SKM-1 (cell line): ENCODE data around the gene FERMT3.

Experiments
- DNase-seq: peaks from one replicate; lab custom pipeline; 2025; ENCODE audit not compliant: unreplicated experiment; lab: John Stamatoyannopoulos, UW

Gene FERMT3

GRCh38 chr11:64262271-64263002, 55.9 kb downstream of the FERMT3 start:
- DNase-seq = no peak

GRCh38 chr11:64263021-64263946, 56.8 kb downstream of the FERMT3 start:
- DNase-seq = no peak

DNA sequence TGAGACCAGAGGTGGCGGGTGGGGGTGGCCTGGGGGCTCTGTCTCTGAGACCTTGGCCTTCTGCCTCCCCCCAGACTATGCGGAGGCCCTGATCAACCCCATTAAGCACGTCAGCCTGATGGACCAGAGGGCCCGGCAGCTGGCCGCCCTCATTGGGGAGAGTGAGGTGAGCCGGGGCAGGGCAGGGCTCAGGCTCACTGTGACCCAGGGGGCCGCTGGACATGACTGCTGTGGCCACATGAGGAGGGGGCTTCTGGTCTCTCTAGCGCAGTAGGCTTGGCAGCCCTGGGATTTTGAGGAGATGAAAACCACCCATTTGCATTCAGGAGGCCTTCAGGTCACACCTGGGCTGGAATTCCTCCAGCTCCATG, 57.4 kb downstream of the FERMT3 start:
- DNase-seq = no peak

DNA sequence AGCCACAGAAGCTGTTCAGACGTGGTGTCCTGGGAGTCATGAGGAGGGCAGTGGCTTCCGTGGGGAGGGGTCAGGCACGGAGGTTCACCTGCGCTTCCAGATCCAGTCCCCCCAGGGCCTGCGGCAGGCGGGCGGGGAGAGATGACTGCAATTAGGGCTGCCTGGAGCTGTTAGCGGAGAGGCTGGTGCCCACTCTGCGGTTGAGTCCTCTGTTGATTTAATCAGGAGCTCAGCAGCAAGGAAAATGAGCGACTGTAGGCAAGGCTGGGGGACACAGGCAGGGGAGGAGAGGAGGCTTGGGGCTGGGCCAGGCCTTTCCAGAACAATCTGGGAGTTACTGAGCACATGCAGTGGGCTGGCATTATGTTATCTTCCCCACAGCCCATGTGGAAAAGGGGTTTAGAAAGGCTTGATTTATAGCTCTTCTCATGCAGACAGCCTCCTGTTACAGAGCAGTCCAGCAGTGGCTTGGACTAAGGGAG, 57.9 kb downstream of the FERMT3 start:
- no peak for DNase-seq

- DNase-seq = no peak
Observed at GRCh38 chr11:64265176-64266160, 58.9 kb downstream of the FERMT3 start.

GRCh38 chr11:64266339-64266738, 59.8 kb downstream of the FERMT3 start:
- no peak for DNase-seq

- no peak for DNase-seq
Observed at GRCh38 chr11:64267207-64267945, 60.9 kb downstream of the FERMT3 start.

GRCh38 chr11:64268025-64268892, 61.7 kb downstream of the FERMT3 start:
- DNase-seq = no peak

- no peak for DNase-seq
Observed at GRCh38 chr11:64268893-64269539, 62.5 kb downstream of the FERMT3 start.

DNA sequence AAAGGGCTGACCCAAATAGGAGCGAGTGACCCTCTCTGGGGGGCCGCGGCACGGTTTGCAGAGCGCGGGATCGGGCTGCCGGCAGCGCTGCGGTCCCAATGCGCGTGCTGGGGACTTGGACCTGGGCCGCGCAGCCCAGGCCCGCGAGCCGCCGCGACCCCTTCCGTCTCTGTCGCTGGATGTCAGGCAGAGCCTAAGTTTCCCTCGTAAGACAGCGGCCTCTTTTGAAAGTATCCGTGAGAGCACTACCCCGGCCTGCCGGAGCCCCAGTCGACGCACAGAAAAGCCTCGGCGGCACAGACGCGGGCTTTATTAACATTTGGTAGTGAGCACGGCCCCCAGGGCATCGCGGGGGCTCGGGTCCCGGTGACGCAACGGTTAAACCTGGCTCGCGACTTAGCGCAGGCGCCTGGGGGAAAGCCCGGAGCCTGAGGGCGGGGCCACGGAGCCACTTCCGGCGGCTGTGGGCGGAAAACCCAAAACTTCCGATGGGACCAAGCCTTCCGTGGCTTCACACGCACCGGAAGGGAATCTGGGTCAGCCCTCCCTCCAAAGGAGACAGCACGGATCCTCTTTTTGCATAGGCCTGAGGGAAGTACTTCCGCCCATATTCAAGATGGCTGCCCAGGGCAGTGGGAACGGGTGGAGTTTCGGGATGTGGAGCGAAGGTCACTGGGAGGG, 63.2 kb downstream of the FERMT3 start:
- DNase-seq = peak; percentile 98
